ENCODE measurements around the gene PBX1. TPM values are rescaled to one million over a fixed set of nuclear protein-coding genes. Genes with fewer than 3 reads are reported as not detected.

PBX1 gene
- total and polyA plus RNA-seq, 2 of the 4 experiments (the other 2 are of a cell fraction) = 13.9 to 17.9 TPM

- TF ChIP-seq MXI1 (IDR thresholded peaks at IDR 0.05; ENCODE audit: borderline replicate concordance, low read depth, low read length) = no peak
These were observed 200.3 kb downstream of the PBX1 start (continued) for GRCh38 chr1:164759144-164759920.

- POLR2A ChIA-PET (ENCODE audit: unreplicated experiment) = no interaction called here
- Histone ChIP-seq H3K4ac (ENCODE audit: low read depth, low read length) (no peak overlapping the region), H2BK120ac (ENCODE audit: low read depth, low read length) (no peak overlapping the region), H4K8ac (ENCODE audit: low read depth in 2 of 2, low read length in 2 of 2) (peak overlapping the region; percentile 25 to 63; a peak in 2 of 4 replicates), H3K9me1 (ENCODE audit: insufficient read depth, low read length) (peaks cover 6% of the 10 kb centered on the region; the same call in 1 of the 2 replicates), H3K27me3 (ENCODE audit: control insufficient read depth, insufficient read depth, low read length) (no peaks in the 10 kb centered on the region), H3K9me3 (ENCODE audit: control insufficient read depth, insufficient read depth, low read length) (no peaks in the 10 kb centered on the region), H3K4me1 (ENCODE audit: control insufficient read depth, insufficient read depth, low read length) (peaks cover 15% of the 10 kb centered on the region), H3K23ac (ENCODE audit: low read depth, low read length) (no peak overlapping the region), H2AK9ac (replicated peaks; ENCODE audit: low read depth, low read length, poor library complexity) (no peak overlapping the region), H3K4me2 (ENCODE audit: low read depth, low read length) (no peak overlapping the region), H3K18ac (ENCODE audit: low read depth, low read length) (peak overlapping the region; percentile 33; the same call in 1 of the 2 replicates), H3K9ac (ENCODE audit: low read depth, low read length) (no peak overlapping the region), H4K91ac (ENCODE audit: insufficient read depth, low read depth, low read length) (peak overlapping the region; percentile 31; the same call in 1 of the 2 replicates), H3K14ac (replicated peaks; ENCODE audit: low read depth, low read length) (no peak overlapping the region), H4K20me1 (ENCODE audit: insufficient read depth, low read length) (no peaks in the 10 kb centered on the region), H3K4me3 (ENCODE audit: insufficient read depth, low read depth, low read length) (no peak overlapping the region), H2BK15ac (ENCODE audit: low read depth, low read length) (peak overlapping the region; percentile 8; the same call in 1 of the 3 replicates), H3K79me1 (ENCODE audit: low read depth in 1 of 2, low read length in 2 of 2) (peaks cover 4 to 7% of the 10 kb centered on the region in 2 experiments), H2AFZ (replicated peaks; ENCODE audit: low read length, poor library complexity) (peak overlapping the region; percentile 16), H3K56ac (ENCODE audit: extremely low read depth, insufficient read depth, low read length) (no peak overlapping the region), H2BK5ac (ENCODE audit: low read depth, low read length, poor library complexity, severe bottlenecking) (no peak overlapping the region), H3K27ac (ENCODE audit: insufficient read depth, low read length) (0 out of 2 replicates have a peak overlapping the region, but pooled peaks have one; percentile 2), H3K36me3 (ENCODE audit: control insufficient read depth, insufficient read depth, low read length) (no peaks in the 10 kb centered on the region), H4K5ac (ENCODE audit: low read depth, low read length) (peak overlapping the region; percentile 6), H2AK5ac (ENCODE audit: low read depth, low read length) (peak overlapping the region; percentile 15; the same call in 1 of the 2 replicates), H2BK20ac (ENCODE audit: low read depth, low read length) (0 out of 2 replicates have a peak overlapping the region, but pooled peaks have one; percentile 16)
- TF ChIP-seq SMC3 (IDR thresholded peaks at IDR 0.05; ENCODE audit: low read depth, low read length) (no peak), CHD1 (IDR thresholded peaks at IDR 0.05; ENCODE audit: low read depth, low read length) (no peak), CTCF (conservative IDR thresholded peaks at IDR 0.05; ENCODE audit: low read depth, low read length) (no peak), POLR2A (IDR thresholded peaks at IDR 0.05; ENCODE audit: low read depth, low read length) (no peak), NFE2L2 (IDR thresholded peaks at IDR 0.05; ENCODE audit: low read depth, low read length) (no peak), CEBPB (IDR thresholded peaks at IDR 0.05; ENCODE audit: low read depth, low read length) (no peak), MAFK (IDR thresholded peaks at IDR 0.05; ENCODE audit: low read depth, low read length) (no peak), RAD21 (IDR thresholded peaks at IDR 0.05; ENCODE audit: low read length) (no peak), BHLHE40 (IDR thresholded peaks at IDR 0.05; ENCODE audit: low read depth, low read length) (no peak)
- no peak for ATAC-seq (ENCODE audit: low read depth)
- CTCF ChIA-PET = no interaction called here
- DNase-seq = no peak
- in situ Hi-C loops (cut with MboI; ENCODE audit: low sequenced_read_pairs) = no loop called here
- intact Hi-C loops (cut with micrococcal nuclease) = no loop called here
- no TSS peak for BruUV-seq (replicated peaks)
- dilution Hi-C loops (cut with HindIII; ENCODE audit: low sequenced_read_pairs, unreplicated experiment) = no loop called here
- 48% methylated on average over 3 of the region's 7 CpGs; no CpG with 5 or more reads in 1 of the 2 experiments for WGBS, 2 experiments (ENCODE audit: extremely low coverage in 2 of 2, insufficient read length in 1 of 2)
These were observed 201.0 kb downstream of the PBX1 start for GRCh38 chr1:164759979-164760469.
